ENCODE results near the gene FAH. TPM values are rescaled to one million over a fixed set of nuclear protein-coding genes. Genes with fewer than 3 reads are reported as not detected.

FAH gene
- total RNA-seq, 1 donor from 2014 or later = 21.9 TPM

GRCh38 chr15:80201256-80202015 is 48.6 kb downstream of the FAH start:
- Histone ChIP-seq H4K20me1 (ENCODE audit: insufficient read depth, low read length) (no peaks in the 10 kb centered on the region), H2AFZ (ENCODE audit: low read depth, low read length) (no peak overlapping the region), H3K27me3 (ENCODE audit: insufficient read depth, low read length) (peaks cover 5% of the 10 kb centered on the region), H3K79me2 (ENCODE audit: insufficient read depth, low read length) (no peaks in the 10 kb centered on the region), H3K9me3 (ENCODE audit: insufficient read depth, low read depth, low read length) (no peaks in the 10 kb centered on the region), H3K9ac (ENCODE audit: low read length) (no peak overlapping the region), H3K4me2 (ENCODE audit: low read length) (no peak overlapping the region), H3K27ac (ENCODE audit: low read depth, low read length) (no peak overlapping the region), H3K36me3 (ENCODE audit: insufficient read depth, low read length) (no peaks in the 10 kb centered on the region), H3K4me3 (ENCODE audit: insufficient read depth, low read depth, low read length) (no peak overlapping the region), H3K4me1 (ENCODE audit: insufficient read depth, low read length) (no peaks in the 10 kb centered on the region)
- Mint-ChIP-seq H3K4me1 (ENCODE audit: low read depth, unreplicated experiment) (no peaks in the 10 kb centered on the region), H3K36me3 (ENCODE audit: low read depth, unreplicated experiment) (no peaks in the 10 kb centered on the region), H3K27me3 (ENCODE audit: low read depth, unreplicated experiment) (peaks cover 20% of the 10 kb centered on the region), H3K9me3 (ENCODE audit: unreplicated experiment) (no peaks in the 10 kb centered on the region), H3K27ac (ENCODE audit: unreplicated experiment) (no peak overlapping the region), H3K4me3 (ENCODE audit: unreplicated experiment) (no peak overlapping the region)
- TF ChIP-seq CTCF (IDR thresholded peaks at IDR 0.05; ENCODE audit: insufficient read depth, low read depth, low read length) = no peak
- no peak for TF ChIP-seq EZH2 (IDR thresholded peaks at IDR 0.05; ENCODE audit: insufficient read depth, low read length)
- no peak for DNase-seq (ENCODE audit: low read depth)
- no peak for FAIRE-seq

- H3K36me3 Mint-ChIP-seq (ENCODE audit: low read depth, unreplicated experiment) = no peaks in the 10 kb centered on the region
- no peak overlapping the region for H2AFZ ChIP-seq (ENCODE audit: low read depth, low read length)
- H3K27me3 ChIP-seq (ENCODE audit: insufficient read depth, low read length) = peaks cover 5% of the 10 kb centered on the region
- no peaks in the 10 kb centered on the region for H3K4me1 Mint-ChIP-seq (ENCODE audit: low read depth, unreplicated experiment)
- no peaks in the 10 kb centered on the region for H3K9me3 Mint-ChIP-seq (ENCODE audit: unreplicated experiment)
- no peaks in the 10 kb centered on the region for H3K36me3 ChIP-seq (ENCODE audit: insufficient read depth, low read length)
- H3K4me3 Mint-ChIP-seq (ENCODE audit: unreplicated experiment) = no peak overlapping the region
- FAIRE-seq (no peak), DNase-seq (ENCODE audit: low read depth) (no peak)
- TF ChIP-seq CTCF (IDR thresholded peaks at IDR 0.05; ENCODE audit: insufficient read depth, low read depth, low read length) = no peak
- no peak for TF ChIP-seq EZH2 (IDR thresholded peaks at IDR 0.05; ENCODE audit: insufficient read depth, low read length)
- H3K27ac ChIP-seq (ENCODE audit: low read depth, low read length) = no peak overlapping the region
- H3K4me1 ChIP-seq (ENCODE audit: insufficient read depth, low read length) = no peaks in the 10 kb centered on the region
- H3K4me3 ChIP-seq (ENCODE audit: insufficient read depth, low read depth, low read length) = no peak overlapping the region
- peaks cover 20% of the 10 kb centered on the region for H3K27me3 Mint-ChIP-seq (ENCODE audit: low read depth, unreplicated experiment)
- no peaks in the 10 kb centered on the region for H4K20me1 ChIP-seq (ENCODE audit: insufficient read depth, low read length)
- H3K79me2 ChIP-seq (ENCODE audit: insufficient read depth, low read length) = no peaks in the 10 kb centered on the region
- no peak overlapping the region for H3K4me2 ChIP-seq (ENCODE audit: low read length)
- H3K9me3 ChIP-seq (ENCODE audit: insufficient read depth, low read depth, low read length) = no peaks in the 10 kb centered on the region
- no peak overlapping the region for H3K27ac Mint-ChIP-seq (ENCODE audit: unreplicated experiment)
- H3K9ac ChIP-seq (ENCODE audit: low read length) = no peak overlapping the region
Measured at GRCh38 chr15:80202016-80202315, 49.2 kb downstream of the FAH start.

- no peak for TF ChIP-seq EZH2 (IDR thresholded peaks at IDR 0.05; ENCODE audit: insufficient read depth, low read length)
- no peak for TF ChIP-seq CTCF (IDR thresholded peaks at IDR 0.05; ENCODE audit: insufficient read depth, low read depth, low read length)
- DNase-seq (ENCODE audit: low read depth) (no peak), FAIRE-seq (no peak)
- H3K4me2 ChIP-seq (ENCODE audit: low read length) = no peak overlapping the region
- Mint-ChIP-seq H3K36me3 (ENCODE audit: low read depth, unreplicated experiment) (no peaks in the 10 kb centered on the region), H3K27ac (ENCODE audit: unreplicated experiment) (no peak overlapping the region), H3K27me3 (ENCODE audit: low read depth, unreplicated experiment) (peaks cover 17% of the 10 kb centered on the region), H3K4me1 (ENCODE audit: low read depth, unreplicated experiment) (no peaks in the 10 kb centered on the region), H3K9me3 (ENCODE audit: unreplicated experiment) (no peaks in the 10 kb centered on the region), H3K4me3 (ENCODE audit: unreplicated experiment) (no peak overlapping the region)
- no peaks in the 10 kb centered on the region for H3K79me2 ChIP-seq (ENCODE audit: insufficient read depth, low read length)
- no peak overlapping the region for H3K9ac ChIP-seq (ENCODE audit: low read length)
- H3K36me3 ChIP-seq (ENCODE audit: insufficient read depth, low read length) = no peaks in the 10 kb centered on the region
- H4K20me1 ChIP-seq (ENCODE audit: insufficient read depth, low read length) = no peaks in the 10 kb centered on the region
- H3K4me1 ChIP-seq (ENCODE audit: insufficient read depth, low read length) = no peaks in the 10 kb centered on the region
- H3K27ac ChIP-seq (ENCODE audit: low read depth, low read length) = no peak overlapping the region
- H3K4me3 ChIP-seq (ENCODE audit: insufficient read depth, low read depth, low read length) = no peak overlapping the region
- no peaks in the 10 kb centered on the region for H3K9me3 ChIP-seq (ENCODE audit: insufficient read depth, low read depth, low read length)
- H3K27me3 ChIP-seq (ENCODE audit: insufficient read depth, low read length) = peaks cover 5% of the 10 kb centered on the region
- H2AFZ ChIP-seq (ENCODE audit: low read depth, low read length) = no peak overlapping the region
Measured at GRCh38 chr15:80202641-80203360, 50.0 kb downstream of the FAH start.

Data from astrocyte (in vitro differentiated cells and primary cell).